CD4-positive, alpha-beta T cell treated with Interleukin-17A for 4 hours (primary cell): ENCODE measurements around the gene POLG.

ENCODE experiments used
- DNase-seq: peaks from one replicate; pipeline ENCODE4 v3.0.0-alpha.2; 2020; ENCODE audit warnings: mixed read lengths

POLG gene

DNA sequence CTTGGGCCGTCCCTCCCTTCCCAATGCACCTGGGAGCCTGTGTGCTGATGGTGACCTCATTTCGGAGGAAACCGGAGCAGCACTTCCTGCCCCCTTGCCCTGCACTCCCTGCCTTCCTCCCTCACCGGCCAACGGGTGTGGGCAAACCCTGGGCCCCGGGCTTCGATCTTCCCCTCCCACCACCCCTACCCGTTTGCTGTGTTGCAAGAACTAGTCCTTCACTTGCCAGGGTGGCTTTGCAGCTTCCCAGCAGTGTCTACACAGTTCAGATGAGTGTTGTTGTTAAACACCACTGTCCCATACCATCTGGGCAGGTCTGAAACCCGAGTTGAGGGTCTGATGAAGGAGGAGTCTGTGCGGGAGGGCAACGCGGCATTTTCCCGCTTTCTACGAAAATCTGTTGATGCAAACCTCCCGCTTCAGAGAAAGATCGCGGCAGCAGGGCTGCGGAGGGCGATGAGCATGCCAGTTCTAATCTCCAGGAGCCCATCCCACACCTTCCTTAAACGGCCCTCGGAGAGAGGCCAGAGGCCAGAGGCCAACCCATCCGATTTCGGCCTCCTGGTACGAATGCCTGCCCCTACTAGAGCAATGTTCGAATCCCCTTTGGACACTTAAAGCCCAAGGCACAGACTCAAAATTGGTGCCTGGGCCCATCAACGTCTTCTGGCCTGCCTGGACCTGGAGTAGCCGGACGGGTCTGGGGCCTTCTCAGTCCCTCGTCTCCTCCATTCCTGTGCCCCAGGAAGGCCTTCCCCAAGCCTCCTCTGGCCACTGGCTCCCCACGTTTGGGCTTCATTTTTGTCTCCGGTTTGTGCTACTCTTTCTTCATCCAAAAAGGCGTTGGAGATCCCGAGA lies 35.7 kb upstream of the POLG start:
- no peak for DNase-seq

- no peak for DNase-seq
These were observed 34.8 kb upstream of the POLG start for GRCh38 chr15:89369341-89369947.

- DNase-seq, result no peak
These were observed 34.1 kb upstream of the POLG start for GRCh38 chr15:89368566-89369223.

GRCh38 chr15:89367485-89368451 lies 33.1 kb upstream of the POLG start:
- DNase-seq, result no peak

GRCh38 chr15:89366656-89367393 lies 32.2 kb upstream of the POLG start:
- DNase-seq, result no peak

GRCh38 chr15:89365462-89366065 lies 30.9 kb upstream of the POLG start:
- DNase-seq, result no peak

- no peak for DNase-seq
These were observed 30.3 kb upstream of the POLG start for GRCh38 chr15:89364741-89365450.

DNA sequence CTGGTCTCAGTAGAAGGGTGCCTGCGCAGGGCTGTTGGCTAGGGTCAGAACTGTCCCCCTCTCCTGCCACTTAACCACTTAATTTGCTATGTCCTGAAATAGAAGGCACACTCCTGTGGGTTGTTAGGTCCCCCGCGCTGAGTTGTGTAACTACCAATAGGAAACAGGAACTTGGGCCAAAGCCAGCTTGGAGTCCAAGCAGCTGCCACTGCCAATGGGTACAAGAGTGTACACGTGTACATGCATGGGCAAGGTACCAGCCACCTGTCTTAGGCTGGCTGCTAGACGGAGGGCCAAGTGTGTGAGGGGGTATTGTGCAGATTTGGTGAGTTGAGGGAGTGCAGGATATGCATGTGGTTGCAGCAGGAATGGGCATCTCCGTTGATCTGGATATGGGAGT lies 29.7 kb upstream of the POLG start:
- no peak for DNase-seq

DNA sequence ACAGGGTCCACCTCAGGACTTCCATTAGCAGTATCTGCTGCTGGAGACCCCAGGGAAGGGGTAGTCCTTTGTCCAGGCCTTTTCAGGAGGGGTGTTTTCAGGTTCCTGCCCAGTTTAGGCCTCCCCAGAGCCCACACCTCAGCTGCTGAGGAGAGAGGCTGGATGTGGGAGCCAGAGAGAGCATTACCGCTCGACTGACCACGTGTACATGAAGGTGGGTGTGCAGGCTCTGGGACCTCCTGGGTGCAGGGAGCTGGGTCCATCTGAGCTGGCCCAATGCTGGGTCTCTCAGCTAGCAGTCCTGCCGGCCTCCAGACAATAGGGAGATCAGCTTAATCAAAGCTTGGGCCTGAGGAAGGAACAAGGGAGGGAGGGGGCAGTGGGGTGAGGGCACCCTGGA lies 29.1 kb upstream of the POLG start:
- no peak for DNase-seq

GRCh38 chr15:89363133-89363532 lies 28.5 kb upstream of the POLG start:
- no peak for DNase-seq

- DNase-seq, result peak; percentile 33
These were observed 27.8 kb upstream of the POLG start for GRCh38 chr15:89362203-89363101.

- DNase-seq, result peak; percentile 64
These were observed 27.0 kb upstream of the POLG start for GRCh38 chr15:89361451-89362202.

GRCh38 chr15:89360294-89360971 lies 25.8 kb upstream of the POLG start:
- DNase-seq, result no peak

DNA sequence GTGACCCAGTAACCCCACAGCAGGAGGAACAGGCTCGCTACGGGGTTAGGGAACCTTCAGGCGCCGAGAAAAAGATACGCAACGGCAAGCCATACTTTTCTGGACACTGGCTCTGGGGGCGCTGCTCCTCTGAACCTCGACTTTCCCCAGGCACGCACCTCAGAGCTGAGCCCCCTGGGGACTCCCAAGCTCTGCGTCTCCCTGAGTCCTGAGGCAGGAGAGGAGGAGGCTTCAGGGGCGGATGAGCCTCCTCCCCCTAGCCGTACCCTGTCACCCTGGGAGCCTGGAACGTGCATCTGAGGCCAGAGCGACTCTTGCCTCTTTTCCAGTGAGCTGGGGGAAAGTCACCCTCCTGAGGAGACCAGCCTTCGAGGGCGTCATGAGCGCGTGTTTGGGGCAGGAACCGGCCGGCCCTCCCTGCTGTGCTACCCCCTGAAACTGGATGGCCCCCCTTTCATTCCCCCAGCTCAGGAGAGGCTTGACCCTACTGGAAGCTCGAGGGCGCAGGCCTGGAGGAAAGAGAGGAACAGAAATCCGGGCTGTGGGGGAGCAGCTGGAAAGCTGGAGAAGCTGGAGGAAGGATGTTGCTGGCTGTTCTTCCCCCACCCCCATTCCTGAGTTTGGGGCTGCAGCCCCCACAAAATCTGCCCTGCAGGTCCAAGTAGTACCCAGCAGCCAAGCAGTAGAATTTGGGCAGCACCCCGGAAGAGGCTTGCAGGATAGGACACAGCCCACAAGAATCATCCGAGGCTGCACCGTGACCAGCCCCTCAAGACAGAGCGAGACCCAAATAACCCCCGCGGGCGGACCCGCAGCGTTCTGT lies 25.1 kb upstream of the POLG start:
- DNase-seq, result no peak

DNA sequence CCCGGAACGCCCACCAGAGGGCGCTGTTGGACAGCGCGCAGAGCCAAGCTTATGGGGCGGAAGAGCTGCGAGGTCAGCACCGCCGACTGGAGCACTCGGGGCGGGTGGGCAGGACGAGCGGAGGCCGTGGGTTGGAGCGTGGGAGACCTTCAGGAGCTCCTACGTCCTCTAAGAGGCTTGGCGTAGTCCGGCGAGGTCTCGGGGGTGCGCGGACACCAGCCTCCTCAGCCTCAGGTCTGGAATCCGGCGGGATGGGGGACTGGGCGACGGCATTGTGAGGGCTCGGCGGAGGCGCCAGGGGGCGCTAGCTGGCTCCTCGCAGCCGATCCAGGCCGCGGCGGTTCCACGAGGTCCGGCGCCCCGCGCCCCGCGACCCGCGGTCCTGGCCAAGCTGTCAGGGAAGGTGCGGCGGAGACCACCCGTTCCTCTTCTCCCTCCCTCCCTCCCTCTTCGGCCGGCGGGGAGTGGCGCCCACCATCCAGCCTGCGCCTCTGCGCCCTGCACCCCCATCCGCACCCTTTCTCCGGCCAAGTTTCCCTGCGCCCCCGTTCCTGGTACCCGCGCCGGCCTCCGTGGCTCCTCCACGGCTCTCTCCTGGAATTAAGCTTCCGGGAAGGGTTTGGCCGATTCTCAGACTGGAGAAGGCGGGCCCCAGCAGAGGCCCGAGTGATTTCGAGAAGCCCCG lies 24.3 kb upstream of the POLG start:
- DNase-seq, result peak; percentile 82

GRCh38 chr15:89358435-89358754 lies 23.8 kb upstream of the POLG start:
- no peak for DNase-seq
